GM23248 (cell line): ENCODE data around the gene PAPLN. TPM values are rescaled to one million over a fixed set of nuclear protein-coding genes. Genes with fewer than 3 reads are reported as not detected.

ENCODE experiments used
- DNase-seq: peaks from one replicate; pipeline ENCODE4 v3.0.0-alpha.2; 2015
- H2AFZ ChIP-seq: fragments of 200-600 bp; sonication (generic); 2 replicates; pipeline ENCODE4 v1.6.1; 2016; ENCODE audit warnings: antibody characterized with exemption
- H3F3A ChIP-seq: fragments of 200-600 bp; sonication (generic); 2 replicates; pipeline ENCODE4 v1.6.1; 2016; ENCODE audit warnings: mild to moderate bottlenecking, antibody characterized with exemption, mixed run types; ENCODE audit not compliant: insufficient read depth
- H3K27ac ChIP-seq: fragments of 200-600 bp; sonication (generic); 2 replicates; pipeline ENCODE4 v1.5.1; 2016; ENCODE audit warnings: mild to moderate bottlenecking
- H3K27me3 ChIP-seq: fragments of 200-600 bp; sonication (generic); replicated peaks from 2 replicates; pipeline ENCODE4 v1.6.1; 2016; ENCODE audit warnings: mild to moderate bottlenecking; ENCODE audit not compliant: insufficient read depth
- H3K36me3 ChIP-seq: fragments of 200-600 bp; sonication (generic); 2 replicates; pipeline ENCODE4 v1.6.1; 2016; ENCODE audit warnings: low read depth, mild to moderate bottlenecking
- H3K4me1 ChIP-seq: fragments of 200-600 bp; sonication (generic); 2 replicates; pipeline ENCODE4 v1.6.1; 2016; ENCODE audit warnings: mild to moderate bottlenecking; ENCODE audit not compliant: insufficient read depth
- H3K4me2 ChIP-seq: fragments of 200-600 bp; sonication (generic); one replicate; pipeline ENCODE4 v1.6.1; 2016; ENCODE audit warnings: mild to moderate bottlenecking; ENCODE audit not compliant: unreplicated experiment
- H3K4me3 ChIP-seq: fragments of 200-600 bp; sonication (generic); 2 replicates; pipeline ENCODE4 v1.5.1; 2016; ENCODE audit warnings: mild to moderate bottlenecking
- H3K79me2 ChIP-seq: fragments of 200-600 bp; sonication (generic); 2 replicates; pipeline ENCODE4 v1.6.1; 2016; ENCODE audit warnings: mild to moderate bottlenecking; ENCODE audit not compliant: insufficient read depth
- H3K9ac ChIP-seq: fragments of 200-600 bp; sonication (generic); 2 replicates; pipeline ENCODE4 v1.6.1; 2016; ENCODE audit warnings: mild to moderate bottlenecking
- H3K9me2 ChIP-seq: fragments of 200-600 bp; sonication (generic); 2 replicates; pipeline ENCODE4 v1.6.1; 2016; ENCODE audit warnings: mixed run types, mild to moderate bottlenecking, moderate library complexity; ENCODE audit not compliant: insufficient read depth
- H3K9me3 ChIP-seq: fragments of 200-600 bp; sonication (generic); one replicate; pipeline ENCODE4 v1.6.1; 2017; ENCODE audit warnings: low read depth
- H4K20me1 ChIP-seq: fragments of 200-600 bp; sonication (generic); 2 replicates; pipeline ENCODE4 v1.6.0; 2016; ENCODE audit not compliant: insufficient read depth
- EZH2 ChIP-seq: fragments of 200-600 bp; sonication (generic); IDR thresholded peaks from 2 replicates; pipeline ENCODE4 v1.6.1; 2018; ENCODE audit warnings: antibody characterized with exemption, mild to moderate bottlenecking; ENCODE audit not compliant: insufficient read depth, poor library complexity, severe bottlenecking
- EZH2phosphoT487 ChIP-seq: fragments of 200-600 bp; sonication (generic); IDR thresholded peaks from 2 replicates; pipeline ENCODE4 v1.6.1; 2018; ENCODE audit warnings: antibody characterized with exemption, moderate library complexity, mild to moderate bottlenecking, low read depth; ENCODE audit not compliant: insufficient read depth
- WGBS, 2 experiments: methylation state at CpG; one replicate each; pipeline ENCODE4 v1.1.6; 2015 to 2017; ENCODE audit warnings: low lambda C conversion rate in 2 of 2, low coverage in 1 of 2; ENCODE audit errors: missing lambda C conversion rate in 2 of 2; 5-methylcytosine and 5-hydroxymethylcytosine counted together
- in situ Hi-C: fragments of 300-500 bp; cut with MboI; formaldehyde crosslinking; loops from 2 replicates; pipeline ENCODE4 v1.15.0; 2020
- polyA plus RNA-seq: library from polyadenylated mRNA; unstranded; fragments of >200 nt; fragmentation: Nextera tagmentation; extraction: Ambion mirVana; gene quantifications from 2 replicates; pipeline ENCODE4 v1.2.1, GENCODE V29; 2016
- total RNA-seq: library from RNA; depleted of rRNA; stranded (reverse); fragments of >200 nt; shearing (Covaris generic); gene quantifications from 2 replicates; pipeline ENCODE4 v1.2.3, GENCODE V29; 2014

Gene PAPLN
- total and polyA plus RNA-seq, 2 experiments from 2014 or later, result 0.22 to 0.98 TPM

GRCh38 chr14:73264885-73265720 is 27.8 kb downstream of the PAPLN start:
- Histone ChIP-seq H3K9ac (no peak overlapping the region), H3K36me3 (no peaks in the 10 kb centered on the region), H3K4me2 (no peak overlapping the region), H2AFZ (no peak overlapping the region), H3K27me3 (no peaks in the 10 kb centered on the region), H3K79me2 (no peaks in the 10 kb centered on the region), H3K27ac (no peak overlapping the region), H3K4me1 (no peaks in the 10 kb centered on the region), H3F3A (peaks cover 25% of the 10 kb centered on the region), H3K9me3 (no peaks in the 10 kb centered on the region), H3K4me3 (no peak overlapping the region), H3K9me2 (no peaks in the 10 kb centered on the region), H4K20me1 (no peaks in the 10 kb centered on the region)
- TF ChIP-seq EZH2phosphoT487 (no peak), EZH2 (no peak)
- no peak for DNase-seq
- in situ Hi-C loops, result no loop called here
- 70 to 79% methylated on average over 12 to 18 of the region's 18 CpGs for WGBS, 2 experiments

DNA sequence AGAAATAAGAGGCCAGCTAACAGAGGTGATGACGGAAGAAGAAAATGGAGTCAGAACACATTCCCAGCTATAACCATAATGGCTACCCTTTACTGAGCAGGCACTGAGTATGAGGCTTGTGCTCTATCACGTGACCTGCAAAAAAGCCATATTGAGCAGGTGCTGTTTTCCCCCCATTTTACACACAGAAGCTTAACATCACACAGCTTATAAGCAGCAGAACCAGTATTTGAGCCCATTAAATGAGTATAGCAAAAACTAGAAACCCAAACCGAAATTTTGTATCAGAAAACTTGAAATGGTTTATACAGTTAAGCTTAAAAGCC is 28.4 kb downstream of the PAPLN start:
- Histone ChIP-seq H3K4me1 (no peaks in the 10 kb centered on the region), H3F3A (peaks cover 31% of the 10 kb centered on the region), H3K27ac (no peak overlapping the region), H3K36me3 (no peaks in the 10 kb centered on the region), H3K79me2 (no peaks in the 10 kb centered on the region), H3K4me3 (no peak overlapping the region), H3K27me3 (no peaks in the 10 kb centered on the region), H3K4me2 (no peak overlapping the region), H2AFZ (no peak overlapping the region), H3K9me3 (no peaks in the 10 kb centered on the region), H4K20me1 (no peaks in the 10 kb centered on the region), H3K9ac (no peak overlapping the region), H3K9me2 (no peaks in the 10 kb centered on the region)
- no peak for DNase-seq
- in situ Hi-C loops, result no loop called here
- TF ChIP-seq EZH2 (no peak), EZH2phosphoT487 (no peak)
- WGBS, 2 experiments, result 94 to 95% methylated on average over 3 of the region's 3 CpGs

DNA sequence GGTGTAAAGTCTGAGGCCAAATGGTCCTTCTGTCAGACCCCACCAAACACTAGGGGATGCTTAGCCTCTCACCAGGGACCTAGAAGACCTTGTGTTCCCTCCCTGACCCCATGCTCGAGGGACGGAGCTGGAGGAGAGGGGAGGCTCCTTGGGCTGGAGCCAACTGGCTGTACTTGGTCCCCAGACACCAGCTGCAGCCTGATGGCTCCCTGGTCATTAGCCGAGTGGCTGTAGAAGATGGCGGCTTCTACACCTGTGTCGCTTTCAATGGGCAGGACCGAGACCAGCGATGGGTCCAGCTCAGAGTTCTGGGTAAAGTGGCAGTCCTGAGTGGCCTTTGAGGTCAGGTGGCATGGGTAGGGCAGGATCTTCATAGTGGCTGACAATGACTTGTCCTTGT is 29.0 kb downstream of the PAPLN start:
- DNase-seq, result no peak
- Histone ChIP-seq H3K9ac (no peak overlapping the region), H3K9me3 (no peaks in the 10 kb centered on the region), H3K27me3 (no peaks in the 10 kb centered on the region), H3K4me2 (no peak overlapping the region), H3K27ac (no peak overlapping the region), H3K9me2 (no peaks in the 10 kb centered on the region), H3K4me3 (no peak overlapping the region), H3K79me2 (no peaks in the 10 kb centered on the region), H2AFZ (no peak overlapping the region), H3K4me1 (no peaks in the 10 kb centered on the region), H3F3A (peaks cover 38% of the 10 kb centered on the region), H4K20me1 (no peaks in the 10 kb centered on the region), H3K36me3 (no peaks in the 10 kb centered on the region)
- WGBS, 2 experiments, result 84 to 85% methylated on average over 7 of the region's 7 CpGs
- in situ Hi-C loops, result no loop called here
- TF ChIP-seq EZH2 (no peak), EZH2phosphoT487 (no peak)

GRCh38 chr14:73267474-73267873 is 30.2 kb downstream of the PAPLN start:
- Histone ChIP-seq H3K27ac (no peak overlapping the region), H4K20me1 (no peaks in the 10 kb centered on the region), H3K9me3 (no peaks in the 10 kb centered on the region), H3K4me3 (no peak overlapping the region), H3K9me2 (no peaks in the 10 kb centered on the region), H3K4me2 (no peak overlapping the region), H3F3A (peaks cover 49% of the 10 kb centered on the region), H2AFZ (no peak overlapping the region), H3K79me2 (no peaks in the 10 kb centered on the region), H3K4me1 (no peaks in the 10 kb centered on the region), H3K27me3 (no peaks in the 10 kb centered on the region), H3K36me3 (no peaks in the 10 kb centered on the region), H3K9ac (no peak overlapping the region)
- TF ChIP-seq EZH2phosphoT487, result no peak
- TF ChIP-seq EZH2, result no peak
- no peak for DNase-seq
- WGBS, 2 experiments, result 83 to 84% methylated on average over 6 of the region's 6 CpGs
- in situ Hi-C loops, result no loop called here
